H9 (cell line): Measurements from ENCODE around the gene RASSF5. TPM values are rescaled to one million over a fixed set of nuclear protein-coding genes. Genes with fewer than 3 reads are reported as not detected.
"Not testable (repeated sequence)": the region's sequence is repeated elsewhere in the genome, so short reads cannot be mapped to it uniquely, and the experiment has no call there.

Experiments
- DNase-seq: peaks from one replicate; pipeline ENCODE4 v3.0.0-alpha.2; 2017
- H2AFZ ChIP-seq: one replicate; pipeline ENCODE4 v1.6.1; 2013; ENCODE audit warnings: mild to moderate bottlenecking, low read length, control low read depth, moderate library complexity
- H2AK5ac ChIP-seq: 2 replicates; pipeline ENCODE4 v1.6.1; 2013; ENCODE audit warnings: low read length, control low read depth, mixed read lengths; ENCODE audit not compliant: insufficient read length
- H2BK120ac ChIP-seq: one replicate; pipeline ENCODE4 v1.6.1; 2013; ENCODE audit warnings: low read depth, mild to moderate bottlenecking, low read length, control low read depth, inconsistent platforms; ENCODE audit not compliant: poor library complexity, severe bottlenecking
- H2BK12ac ChIP-seq: 2 replicates; pipeline ENCODE4 v1.6.1; 2013; ENCODE audit warnings: low read length, control low read depth, mixed read lengths, low read depth; ENCODE audit not compliant: insufficient read length
- H2BK15ac ChIP-seq: 2 replicates; pipeline ENCODE4 v1.6.1; 2013; ENCODE audit warnings: low read depth, low read length, control low read depth
- H2BK20ac ChIP-seq: one replicate; pipeline ENCODE4 v1.6.1; 2013; ENCODE audit warnings: low read depth, mild to moderate bottlenecking, low read length, control low read depth, inconsistent platforms; ENCODE audit not compliant: poor library complexity, severe bottlenecking
- H2BK5ac ChIP-seq: 2 replicates; pipeline ENCODE4 v1.6.1; 2013; ENCODE audit warnings: low read length, control low read depth, mixed read lengths; ENCODE audit not compliant: insufficient read length
- H3K14ac ChIP-seq: 2 replicates; pipeline ENCODE4 v1.6.1; 2013; ENCODE audit warnings: low read length, control low read depth; ENCODE audit not compliant: insufficient read depth
- H3K18ac ChIP-seq: 2 replicates; pipeline ENCODE4 v1.6.1; 2013; ENCODE audit warnings: low read depth, mild to moderate bottlenecking, mixed read lengths, low read length, control low read depth; ENCODE audit not compliant: insufficient read length
- H3K23ac ChIP-seq: 2 replicates; pipeline ENCODE4 v1.6.1; 2013; ENCODE audit warnings: low read length, control low read depth, mixed read lengths, low read depth; ENCODE audit not compliant: insufficient read length
- H3K23me2 ChIP-seq: 2 replicates; pipeline ENCODE4 v1.6.1; 2013; ENCODE audit warnings: low read depth, mild to moderate bottlenecking, mixed read lengths, low read length, control low read depth; ENCODE audit not compliant: insufficient read length, poor library complexity, severe bottlenecking
- H3K27ac ChIP-seq: 2 replicates; pipeline ENCODE4 v1.5.1; 2013; ENCODE audit warnings: low read length, control low read depth, mixed read lengths, low read depth; ENCODE audit not compliant: insufficient read length
- H3K27me3 ChIP-seq: 2 replicates; pipeline ENCODE4 v1.6.1; 2013; ENCODE audit warnings: low read length, control low read depth, inconsistent platforms; ENCODE audit not compliant: insufficient read depth
- H3K4ac ChIP-seq: 2 replicates; pipeline ENCODE4 v1.6.1; 2013; ENCODE audit warnings: low read depth, mild to moderate bottlenecking, control low read depth, inconsistent platforms, low read length, moderate library complexity
- H3K4me1 ChIP-seq: 2 replicates; pipeline ENCODE4 v1.6.1; 2013; ENCODE audit warnings: low read length, control low read depth, inconsistent platforms; ENCODE audit not compliant: insufficient read depth
- H3K4me2 ChIP-seq: 2 replicates; pipeline ENCODE4 v1.6.1; 2013; ENCODE audit warnings: low read length, control low read depth, mixed read lengths; ENCODE audit not compliant: insufficient read length, insufficient read depth
- H3K56ac ChIP-seq: 2 replicates; pipeline ENCODE4 v1.6.1; 2013; ENCODE audit warnings: low read depth, mild to moderate bottlenecking, mixed read lengths, low read length, control low read depth; ENCODE audit not compliant: insufficient read length
- H3K79me1 ChIP-seq: 2 replicates; pipeline ENCODE4 v1.6.1; 2013; ENCODE audit warnings: low read depth, mild to moderate bottlenecking, moderate library complexity, low read length, control low read depth, inconsistent platforms; ENCODE audit not compliant: insufficient read depth, poor library complexity, severe bottlenecking
- H3K79me2 ChIP-seq: 2 replicates; pipeline ENCODE4 v1.6.1; 2013; ENCODE audit warnings: low read length, control low read depth, inconsistent platforms; ENCODE audit not compliant: insufficient read depth
- H3K9ac ChIP-seq: 2 replicates; pipeline ENCODE4 v1.6.1; 2013; ENCODE audit warnings: low read length, control low read depth, mixed read lengths; ENCODE audit not compliant: insufficient read length; ENCODE audit errors: extremely low read depth
- H3K9me3 ChIP-seq: one replicate; pipeline ENCODE4 v1.6.1; 2013; ENCODE audit warnings: low read depth, low read length, inconsistent platforms; ENCODE audit not compliant: control insufficient read depth
- H3T11ph ChIP-seq: one replicate; pipeline ENCODE4 v1.6.1; 2013; ENCODE audit warnings: mild to moderate bottlenecking, low read length, control low read depth, inconsistent platforms
- H4K20me1 ChIP-seq: one replicate; pipeline ENCODE4 v1.6.1; 2013; ENCODE audit not compliant: control insufficient read depth, insufficient read length, insufficient read depth
- H4K5ac ChIP-seq: 2 replicates; pipeline ENCODE4 v1.6.1; 2013; ENCODE audit warnings: low read depth, mild to moderate bottlenecking, mixed read lengths, low read length, control low read depth; ENCODE audit not compliant: insufficient read length
- H4K8ac ChIP-seq: replicated peaks from 2 replicates; pipeline ENCODE4 v1.6.1; 2013; ENCODE audit warnings: low read length, control low read depth, mixed read lengths, low read depth; ENCODE audit not compliant: insufficient read length
- H4K91ac ChIP-seq: 2 replicates; pipeline ENCODE4 v1.6.1; 2013; ENCODE audit warnings: low read depth, mild to moderate bottlenecking, moderate library complexity, mixed read lengths, low read length, control low read depth; ENCODE audit not compliant: insufficient read length
- H3K27ac Mint-ChIP-seq, 3 experiments: 2 replicates in 2 of 3; 3 replicates in 1 of 3; pipeline ENCODE4 v1.8.0; 2020 to 2021; ENCODE audit warnings: mixed read lengths in 3 of 3, mild to moderate bottlenecking in 1 of 3, moderate library complexity in 1 of 3
- H3K27me3 Mint-ChIP-seq: 2 replicates; pipeline ENCODE4 v1.8.0; 2021; ENCODE audit warnings: low read depth, mild to moderate bottlenecking, moderate library complexity, mixed read lengths
- H3K36me3 Mint-ChIP-seq, 3 experiments: 2 replicates in 2 of 3; 3 replicates in 1 of 3; pipeline ENCODE4 v1.8.0; 2020 to 2021; ENCODE audit warnings: low read depth in 3 of 3, mixed read lengths in 3 of 3; ENCODE audit not compliant: insufficient read depth in 1 of 3
- H3K4me1 Mint-ChIP-seq, 2 experiments: 2 replicates each; pipeline ENCODE4 v1.8.0; 2020; ENCODE audit warnings: mixed read lengths in 2 of 2
- H3K4me3 Mint-ChIP-seq, 2 experiments: 2 replicates in 1 of 2; 3 replicates in 1 of 2; pipeline ENCODE4 v1.8.0; 2020 to 2021; ENCODE audit warnings: mild to moderate bottlenecking in 2 of 2, mixed read lengths in 2 of 2, moderate library complexity in 1 of 2
- H3K9me3 Mint-ChIP-seq, 2 experiments: 2 replicates in 1 of 2; 3 replicates in 1 of 2; pipeline ENCODE4 v1.8.0; 2020; ENCODE audit warnings: mild to moderate bottlenecking in 2 of 2, mixed read lengths in 2 of 2, moderate library complexity in 1 of 2
- CTCF ChIP-seq: fragments of 200-600 bp; sonication (generic); conservative IDR thresholded peaks from 3 replicates; pipeline ENCODE4 v1.8.0; 2021; ENCODE audit warnings: antibody characterized with exemption, mild to moderate bottlenecking
- WGBS: extraction: QIAGEN DNeasy Blood & Tissue Kit; methylation state at CpG from one replicate; pipeline ENCODE4 v1.1.7; 2013; ENCODE audit warnings: missing lambda C conversion rate, low lambda C conversion rate, mixed read lengths; ENCODE audit not compliant: insufficient read length; ENCODE audit errors: extremely low coverage; 5-methylcytosine and 5-hydroxymethylcytosine counted together
- total RNA-seq: library from RNA; stranded (reverse); gene quantifications from 2 replicates; pipeline ENCODE4 v1.2.1, GENCODE V29; 2021

Gene RASSF5
- total RNA-seq, 1 experiment from 2014 or later = 0.50 TPM

GRCh38 chr1:206580438-206581113, 73.2 kb downstream of the RASSF5 start:
- no peak overlapping the region for H2AK5ac ChIP-seq
- H2BK15ac ChIP-seq = no peak overlapping the region
- no peak for DNase-seq
- no CpG with 5 or more reads among the region's 8 CpGs for WGBS
- H2AFZ ChIP-seq = no peak overlapping the region
- H3K79me1 ChIP-seq = no peaks in the 10 kb centered on the region
- H2BK120ac ChIP-seq = no peak overlapping the region
- Mint-ChIP-seq H3K4me1 (peaks cover 3 to 14% of the 10 kb centered on the region in 2 experiments), H3K9me3 (no peaks in the 10 kb centered on the region), H3K27me3 (peaks cover 3% of the 10 kb centered on the region), H3K36me3 (no peaks in the 10 kb centered on the region), H3K27ac (no peak overlapping the region; a peak in 1 of 7 replicates), H3K4me3 (no peak overlapping the region; a peak in 1 of 5 replicates)
- no peak overlapping the region for H3K18ac ChIP-seq
- H3K4me1 ChIP-seq = no peaks in the 10 kb centered on the region
- H3K4me2 ChIP-seq = no peak overlapping the region
- TF ChIP-seq CTCF = no peak
- no peak overlapping the region for H3K27ac ChIP-seq
- no peak overlapping the region for H3K4ac ChIP-seq
- no peak overlapping the region for H4K5ac ChIP-seq
- H3K9ac ChIP-seq = no peak overlapping the region
- H3K23ac ChIP-seq = no peak overlapping the region
- no peaks in the 10 kb centered on the region for H4K20me1 ChIP-seq
- no peaks in the 10 kb centered on the region for H3K27me3 ChIP-seq
- H4K91ac ChIP-seq = no peak overlapping the region
- H4K8ac ChIP-seq = no peak overlapping the region
- H3K56ac ChIP-seq = no peak overlapping the region
- H3K14ac ChIP-seq = no peak overlapping the region
- no peak overlapping the region for H2BK12ac ChIP-seq
- H2BK20ac ChIP-seq = no peak overlapping the region
- no peaks in the 10 kb centered on the region for H3K79me2 ChIP-seq
- H3K23me2 ChIP-seq = no peaks in the 10 kb centered on the region
- H3T11ph ChIP-seq = no peak overlapping the region
- no peaks in the 10 kb centered on the region for H3K9me3 ChIP-seq
- H2BK5ac ChIP-seq = no peak overlapping the region

- not testable (repeated sequence) for H3K14ac ChIP-seq, DNase-seq, H3K9me3 ChIP-seq, H3K79me2 ChIP-seq, H3K4ac ChIP-seq, H3K4me2 ChIP-seq, H2BK5ac ChIP-seq, H3K23me2 ChIP-seq, H3K4me3 Mint-ChIP-seq, H2BK120ac ChIP-seq, H3K56ac ChIP-seq, H4K20me1 ChIP-seq, H3K23ac ChIP-seq, H2BK15ac ChIP-seq, H3K79me1 ChIP-seq, H4K91ac ChIP-seq, H3T11ph ChIP-seq, H3K27me3 Mint-ChIP-seq, H3K27ac Mint-ChIP-seq, H4K8ac ChIP-seq, H3K4me1 ChIP-seq, H2AFZ ChIP-seq, H3K27me3 ChIP-seq, H3K18ac ChIP-seq, H3K36me3 Mint-ChIP-seq, H3K27ac ChIP-seq, H2BK12ac ChIP-seq, H3K9ac ChIP-seq, H2BK20ac ChIP-seq, H2AK5ac ChIP-seq, H4K5ac ChIP-seq, H3K9me3 Mint-ChIP-seq
- H3K4me1 Mint-ChIP-seq = peaks cover 3 to 10% of the 10 kb centered on the region in 2 experiments
- no CpG with 5 or more reads among the region's 7 CpGs for WGBS
These were observed 73.8 kb downstream of the RASSF5 start for GRCh38 chr1:206581114-206581497.
